ENCODE data around the gene SMAD3.

Gene SMAD3

GRCh38 chr15:67197364-67197695 is 131.9 kb downstream of the SMAD3 start:
- Histone ChIP-seq H3K4me3 (ENCODE audit: low read depth in 1 of 2, low read length in 2 of 2) (no peak overlapping the region), H3K27ac (ENCODE audit: low read depth, low read length) (no peak overlapping the region), H3K9me3 (ENCODE audit: control insufficient read depth in 1 of 2, low read length in 2 of 2) (no peaks in the 10 kb centered on the region), H3K27me3 (ENCODE audit: control insufficient read depth in 1 of 2, insufficient read depth in 2 of 2, low read length in 2 of 2) (no peaks in the 10 kb centered on the region), H3K9ac (ENCODE audit: low read depth in 1 of 2, low read length in 2 of 2) (no peak overlapping the region), H3K36me3 (ENCODE audit: control insufficient read depth in 1 of 2, insufficient read depth in 2 of 2, low read length in 2 of 2) (peaks cover 8 to 34% of the 10 kb centered on the region in 2 donors), H3K4me1 (ENCODE audit: control insufficient read depth in 1 of 2, insufficient read depth in 2 of 2, low read length in 2 of 2) (peaks cover 10 to 11% of the 10 kb centered on the region in 2 donors)

GRCh38 chr15:67198157-67198754 is 132.9 kb downstream of the SMAD3 start:
- no peaks in the 10 kb centered on the region for H3K9me3 ChIP-seq (ENCODE audit: control insufficient read depth in 1 of 2, low read length in 2 of 2)
- H3K4me3 ChIP-seq (ENCODE audit: low read depth in 1 of 2, low read length in 2 of 2) = no peak overlapping the region
- no peak overlapping the region for H3K9ac ChIP-seq (ENCODE audit: low read depth in 1 of 2, low read length in 2 of 2)
- no peaks in the 10 kb centered on the region for H3K27me3 ChIP-seq (ENCODE audit: control insufficient read depth in 1 of 2, insufficient read depth in 2 of 2, low read length in 2 of 2)
- H3K4me1 ChIP-seq (ENCODE audit: control insufficient read depth in 1 of 2, insufficient read depth in 2 of 2, low read length in 2 of 2) = peaks cover 10 to 11% of the 10 kb centered on the region in 2 donors
- H3K27ac ChIP-seq (ENCODE audit: low read depth, low read length) = no peak overlapping the region
- peaks cover 8 to 32% of the 10 kb centered on the region in 2 donors for H3K36me3 ChIP-seq (ENCODE audit: control insufficient read depth in 1 of 2, insufficient read depth in 2 of 2, low read length in 2 of 2)

- H3K9me3 ChIP-seq (ENCODE audit: control insufficient read depth in 1 of 2, low read length in 2 of 2) = no peaks in the 10 kb centered on the region
- no peak overlapping the region for H3K9ac ChIP-seq (ENCODE audit: low read depth in 1 of 2, low read length in 2 of 2)
- no peak overlapping the region for H3K27ac ChIP-seq (ENCODE audit: low read depth, low read length)
- H3K4me3 ChIP-seq (ENCODE audit: low read depth in 1 of 2, low read length in 2 of 2) = no peak overlapping the region
- H3K36me3 ChIP-seq (ENCODE audit: control insufficient read depth in 1 of 2, insufficient read depth in 2 of 2, low read length in 2 of 2) = peaks cover 13 to 23% of the 10 kb centered on the region in 2 donors
- no peaks in the 10 kb centered on the region for H3K27me3 ChIP-seq (ENCODE audit: control insufficient read depth in 1 of 2, insufficient read depth in 2 of 2, low read length in 2 of 2)
- peaks cover 10 to 11% of the 10 kb centered on the region in 2 donors for H3K4me1 ChIP-seq (ENCODE audit: control insufficient read depth in 1 of 2, insufficient read depth in 2 of 2, low read length in 2 of 2)
These were observed 134.0 kb downstream of the SMAD3 start for GRCh38 chr15:67199391-67199790.

GRCh38 chr15:67199881-67200763 is 134.7 kb downstream of the SMAD3 start:
- Histone ChIP-seq H3K36me3 (ENCODE audit: control insufficient read depth in 1 of 2, insufficient read depth in 2 of 2, low read length in 2 of 2) (peaks cover 13 to 23% of the 10 kb centered on the region in 2 donors), H3K4me1 (ENCODE audit: control insufficient read depth in 1 of 2, insufficient read depth in 2 of 2, low read length in 2 of 2) (peaks cover 10 to 11% of the 10 kb centered on the region in 2 donors), H3K27me3 (ENCODE audit: control insufficient read depth in 1 of 2, insufficient read depth in 2 of 2, low read length in 2 of 2) (no peaks in the 10 kb centered on the region), H3K9ac (ENCODE audit: low read depth in 1 of 2, low read length in 2 of 2) (no peak overlapping the region), H3K27ac (ENCODE audit: low read depth, low read length) (no peak overlapping the region), H3K4me3 (ENCODE audit: low read depth in 1 of 2, low read length in 2 of 2) (no peak overlapping the region), H3K9me3 (ENCODE audit: control insufficient read depth in 1 of 2, low read length in 2 of 2) (no peaks in the 10 kb centered on the region)

- Histone ChIP-seq H3K27ac (ENCODE audit: low read depth, low read length) (no peak overlapping the region), H3K4me3 (ENCODE audit: low read depth in 1 of 2, low read length in 2 of 2) (no peak overlapping the region), H3K9me3 (ENCODE audit: control insufficient read depth in 1 of 2, low read length in 2 of 2) (no peaks in the 10 kb centered on the region), H3K27me3 (ENCODE audit: control insufficient read depth in 1 of 2, insufficient read depth in 2 of 2, low read length in 2 of 2) (no peaks in the 10 kb centered on the region), H3K36me3 (ENCODE audit: control insufficient read depth in 1 of 2, insufficient read depth in 2 of 2, low read length in 2 of 2) (peaks cover 9 to 26% of the 10 kb centered on the region in 2 donors), H3K9ac (ENCODE audit: low read depth in 1 of 2, low read length in 2 of 2) (no peak overlapping the region), H3K4me1 (ENCODE audit: control insufficient read depth in 1 of 2, insufficient read depth in 2 of 2, low read length in 2 of 2) (peaks cover 10 to 11% of the 10 kb centered on the region in 2 donors)
These were observed 135.7 kb downstream of the SMAD3 start for GRCh38 chr15:67201136-67201535.

GRCh38 chr15:67202091-67202490 is 136.7 kb downstream of the SMAD3 start:
- no peak overlapping the region for H3K27ac ChIP-seq (ENCODE audit: low read depth, low read length)
- H3K4me3 ChIP-seq (ENCODE audit: low read depth in 1 of 2, low read length in 2 of 2) = no peak overlapping the region
- H3K4me1 ChIP-seq (ENCODE audit: control insufficient read depth in 1 of 2, insufficient read depth in 2 of 2, low read length in 2 of 2) = peaks cover 2% of the 10 kb centered on the region in 2 donors
- no peaks in the 10 kb centered on the region for H3K9me3 ChIP-seq (ENCODE audit: control insufficient read depth in 1 of 2, low read length in 2 of 2)
- no peak overlapping the region for H3K9ac ChIP-seq (ENCODE audit: low read depth in 1 of 2, low read length in 2 of 2)
- peaks cover 9 to 26% of the 10 kb centered on the region in 2 donors for H3K36me3 ChIP-seq (ENCODE audit: control insufficient read depth in 1 of 2, insufficient read depth in 2 of 2, low read length in 2 of 2)
- H3K27me3 ChIP-seq (ENCODE audit: control insufficient read depth in 1 of 2, insufficient read depth in 2 of 2, low read length in 2 of 2) = no peaks in the 10 kb centered on the region

- Histone ChIP-seq H3K27ac (ENCODE audit: low read depth, low read length) (no peak overlapping the region), H3K4me3 (ENCODE audit: low read depth in 1 of 2, low read length in 2 of 2) (no peak overlapping the region), H3K36me3 (ENCODE audit: control insufficient read depth in 1 of 2, insufficient read depth in 2 of 2, low read length in 2 of 2) (peaks cover 9 to 28% of the 10 kb centered on the region in 2 donors), H3K9ac (ENCODE audit: low read depth in 1 of 2, low read length in 2 of 2) (no peak overlapping the region), H3K9me3 (ENCODE audit: control insufficient read depth in 1 of 2, low read length in 2 of 2) (no peaks in the 10 kb centered on the region), H3K27me3 (ENCODE audit: control insufficient read depth in 1 of 2, insufficient read depth in 2 of 2, low read length in 2 of 2) (no peaks in the 10 kb centered on the region), H3K4me1 (ENCODE audit: control insufficient read depth in 1 of 2, insufficient read depth in 2 of 2, low read length in 2 of 2) (no peaks in the 10 kb centered on the region)
These were observed 137.6 kb downstream of the SMAD3 start for GRCh38 chr15:67202991-67203390.

GRCh38 chr15:67207555-67208207 is 142.3 kb downstream of the SMAD3 start:
- Histone ChIP-seq H3K27me3 (ENCODE audit: control insufficient read depth in 1 of 2, insufficient read depth in 2 of 2, low read length in 2 of 2) (no peaks in the 10 kb centered on the region), H3K9ac (ENCODE audit: low read depth in 1 of 2, low read length in 2 of 2) (no peak overlapping the region), H3K27ac (ENCODE audit: low read depth, low read length) (no peak overlapping the region), H3K9me3 (ENCODE audit: control insufficient read depth in 1 of 2, low read length in 2 of 2) (no peaks in the 10 kb centered on the region), H3K36me3 (ENCODE audit: control insufficient read depth in 1 of 2, insufficient read depth in 2 of 2, low read length in 2 of 2) (peaks cover 6 to 24% of the 10 kb centered on the region in 2 donors), H3K4me1 (ENCODE audit: control insufficient read depth in 1 of 2, insufficient read depth in 2 of 2, low read length in 2 of 2) (no peaks in the 10 kb centered on the region), H3K4me3 (ENCODE audit: low read depth in 1 of 2, low read length in 2 of 2) (no peak overlapping the region)

- no peaks in the 10 kb centered on the region for H3K27me3 ChIP-seq (ENCODE audit: control insufficient read depth in 1 of 2, insufficient read depth in 2 of 2, low read length in 2 of 2)
- H3K36me3 ChIP-seq (ENCODE audit: control insufficient read depth in 1 of 2, insufficient read depth in 2 of 2, low read length in 2 of 2) = peaks cover 6 to 19% of the 10 kb centered on the region in 2 donors
- no peak overlapping the region for H3K27ac ChIP-seq (ENCODE audit: low read depth, low read length)
- H3K9ac ChIP-seq (ENCODE audit: low read depth in 1 of 2, low read length in 2 of 2) = no peak overlapping the region
- no peaks in the 10 kb centered on the region for H3K9me3 ChIP-seq (ENCODE audit: control insufficient read depth in 1 of 2, low read length in 2 of 2)
- no peaks in the 10 kb centered on the region for H3K4me1 ChIP-seq (ENCODE audit: control insufficient read depth in 1 of 2, insufficient read depth in 2 of 2, low read length in 2 of 2)
- H3K4me3 ChIP-seq (ENCODE audit: low read depth in 1 of 2, low read length in 2 of 2) = no peak overlapping the region
These were observed 143.0 kb downstream of the SMAD3 start for GRCh38 chr15:67208396-67208795.

GRCh38 chr15:67210555-67211168 is 145.3 kb downstream of the SMAD3 start:
- no peak overlapping the region for H3K27ac ChIP-seq (ENCODE audit: low read depth, low read length)
- H3K9ac ChIP-seq (ENCODE audit: low read depth in 1 of 2, low read length in 2 of 2) = no peak overlapping the region

More at GRCh38 chr15:67210555-67211168, 145.3 kb downstream of the SMAD3 start:
- Histone ChIP-seq H3K9me3 (ENCODE audit: control insufficient read depth in 1 of 2, low read length in 2 of 2) (no peaks in the 10 kb centered on the region), H3K4me1 (ENCODE audit: control insufficient read depth in 1 of 2, insufficient read depth in 2 of 2, low read length in 2 of 2) (no peaks in the 10 kb centered on the region), H3K36me3 (ENCODE audit: control insufficient read depth in 1 of 2, insufficient read depth in 2 of 2, low read length in 2 of 2) (peaks cover 3 to 19% of the 10 kb centered on the region in 2 donors), H3K4me3 (ENCODE audit: low read depth in 1 of 2, low read length in 2 of 2) (no peak overlapping the region), H3K27me3 (ENCODE audit: control insufficient read depth in 1 of 2, insufficient read depth in 2 of 2, low read length in 2 of 2) (no peaks in the 10 kb centered on the region)

All from duodenal mucosa (tissue), 2 donors.